RPMI7951 (cell line): ENCODE measurements around the gene CGN. TPM values are rescaled to one million over a fixed set of nuclear protein-coding genes. Genes with fewer than 3 reads are reported as not detected.

ENCODE experiments used
- DNase-seq: peaks from one replicate; pipeline ENCODE4 v3.0.0-alpha.2; 2012; ENCODE audit warnings: low read depth
- total RNA-seq: library from RNA; depleted of rRNA; stranded (reverse); fragments of >200 nt; shearing (Covaris generic); gene quantifications from 2 replicates; pipeline ENCODE4 v1.2.3, GENCODE V29; 2014

CGN gene
- total RNA-seq, 1 experiment from 2014 or later, result under 0.01 TPM

DNA sequence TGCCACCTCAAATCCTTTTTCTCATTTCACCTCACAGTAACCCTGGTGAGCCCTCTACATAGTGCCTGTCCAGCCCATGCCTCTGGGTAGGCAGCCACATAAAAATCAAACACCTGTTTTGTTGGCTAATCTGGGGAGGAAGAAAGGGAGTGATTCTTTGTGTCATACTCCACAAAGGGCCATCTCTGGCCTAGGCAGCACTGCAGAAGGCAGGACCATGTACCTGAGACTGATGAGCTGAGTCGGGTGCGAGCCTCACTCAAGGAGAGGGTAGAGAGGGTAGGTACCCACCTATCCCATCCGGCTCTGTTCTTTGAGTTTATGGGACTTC, 36.7 kb downstream of the CGN start:
- no peak for DNase-seq

DNA sequence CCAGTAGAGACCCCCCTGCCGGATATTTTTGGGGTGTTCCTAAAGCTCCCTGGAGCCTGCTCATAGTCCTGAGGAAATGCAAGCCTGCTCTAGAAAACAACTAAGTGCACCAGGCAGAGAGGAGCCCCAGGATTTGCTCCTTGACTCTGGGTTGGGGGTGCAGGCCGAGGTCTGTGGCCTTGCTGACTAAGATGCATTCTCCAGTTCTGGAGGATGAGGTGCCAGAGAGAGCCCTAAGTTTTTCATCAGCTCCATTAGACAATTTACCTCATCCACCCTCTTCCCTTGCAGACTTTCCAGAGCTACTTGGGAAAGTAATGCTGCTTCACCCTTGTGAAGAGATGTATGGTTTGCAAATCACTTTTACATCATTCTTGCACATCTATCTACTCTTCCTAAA, 38.0 kb downstream of the CGN start:
- DNase-seq, result no peak

DNA sequence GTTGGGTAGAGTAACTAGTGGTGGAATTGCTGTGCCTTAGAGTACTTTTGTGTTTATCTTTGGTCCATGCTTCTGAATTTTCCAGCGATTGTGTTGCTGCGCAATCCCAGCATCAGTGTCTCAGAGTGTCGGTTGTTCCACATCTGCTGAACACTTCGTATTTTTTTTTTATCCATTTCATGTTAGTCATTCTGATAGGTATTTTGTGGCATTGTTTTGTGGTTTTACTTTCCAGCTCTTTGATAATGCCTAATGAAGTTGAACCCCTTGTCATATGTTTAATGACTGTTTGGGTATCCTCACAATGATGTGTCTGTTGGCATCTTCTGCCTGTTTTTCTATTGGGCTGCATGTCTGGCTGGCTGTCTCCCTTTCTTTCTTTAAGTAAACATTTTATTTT, 42.5 kb downstream of the CGN start:
- DNase-seq, result peak; percentile 75

DNA sequence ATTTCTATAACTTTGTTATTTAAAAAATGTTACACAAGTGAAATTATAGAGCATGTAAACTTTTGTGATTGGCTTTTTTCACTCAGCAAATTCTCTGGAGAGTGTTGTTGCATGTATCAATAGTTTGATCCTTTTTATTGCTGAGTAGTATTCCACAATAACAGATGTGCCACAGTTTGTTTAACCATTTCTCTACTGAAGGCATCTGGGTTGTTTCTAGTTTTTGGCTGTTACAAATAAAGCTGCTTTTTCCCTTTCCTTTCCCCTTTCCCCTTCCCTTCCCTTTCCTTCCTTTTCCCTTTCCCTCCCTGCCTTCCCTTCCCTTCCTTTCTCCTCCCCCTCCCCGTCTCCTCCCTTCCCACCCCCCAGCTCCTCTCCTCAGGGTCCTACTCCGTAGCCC, 44.9 kb downstream of the CGN start:
- DNase-seq, result no peak

DNA sequence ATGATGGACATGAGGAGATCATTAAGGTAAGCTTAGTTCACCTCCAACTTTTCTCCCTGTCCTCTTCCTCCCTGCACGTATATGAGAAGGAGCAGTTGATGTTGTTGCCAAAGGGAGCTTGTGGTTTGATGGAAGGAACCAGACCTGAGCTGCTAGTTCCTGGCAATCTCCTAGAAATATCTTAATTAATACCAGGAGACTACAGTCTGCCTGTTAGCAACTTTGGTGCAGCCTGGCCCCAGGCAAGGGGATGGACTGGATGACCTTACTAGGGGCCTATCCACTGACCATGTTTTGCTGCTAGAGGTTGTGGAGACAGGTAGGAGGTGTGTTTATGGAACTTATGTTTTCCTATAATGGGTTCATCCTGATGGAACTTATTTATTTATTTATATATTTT, 51.5 kb downstream of the CGN start:
- no peak for DNase-seq

DNA sequence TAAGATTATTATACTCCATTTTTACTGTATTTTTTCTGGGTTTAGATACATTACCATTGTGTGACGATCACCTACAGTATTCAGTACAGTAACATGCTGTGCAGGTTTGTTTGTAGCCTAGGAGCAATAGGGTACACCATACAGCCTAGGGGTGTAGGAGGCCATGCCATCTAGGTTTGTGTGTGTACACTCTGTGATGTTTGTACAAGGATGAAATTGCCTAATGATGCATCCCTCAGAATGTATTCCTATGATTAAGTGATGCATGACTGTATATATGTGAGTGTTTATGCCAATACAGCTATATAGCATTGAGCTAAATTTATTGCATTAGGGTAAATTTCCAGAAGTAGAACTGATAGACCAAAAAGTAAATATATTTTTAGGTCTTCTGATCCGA, 52.2 kb downstream of the CGN start:
- no peak for DNase-seq

DNA sequence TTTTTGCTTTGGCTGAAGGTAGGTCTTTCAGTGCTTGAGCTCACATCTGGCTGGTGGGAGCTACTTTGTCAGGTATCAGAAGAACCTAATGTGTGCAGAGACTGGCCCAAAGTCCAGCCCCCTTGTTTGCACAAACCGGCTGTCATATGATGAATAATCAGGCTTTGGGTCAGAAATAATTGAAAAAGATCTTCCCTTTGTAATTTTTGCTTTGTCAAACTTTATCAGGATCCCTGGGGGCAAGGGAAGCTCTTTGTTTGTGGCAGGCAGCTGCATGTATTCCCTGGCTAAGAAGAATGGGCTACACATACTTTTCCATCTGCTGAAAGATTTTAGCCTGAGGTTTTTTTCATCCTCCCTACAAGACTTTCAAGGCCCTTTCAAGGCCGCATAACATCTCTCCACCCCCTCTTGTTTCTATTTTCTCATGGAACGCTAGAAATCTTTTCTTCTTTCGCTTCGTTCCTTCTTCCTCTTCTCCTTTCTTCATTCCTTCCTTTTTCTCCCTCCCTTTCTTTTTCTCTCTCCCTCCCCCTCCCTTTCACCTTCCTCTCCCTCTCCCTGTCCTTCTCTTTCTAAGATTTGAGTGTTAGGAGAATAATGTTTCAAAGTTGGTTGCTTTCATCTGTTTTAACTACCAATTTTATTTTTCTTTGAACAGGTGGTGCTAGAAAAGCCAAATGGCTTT, 54.5 kb downstream of the CGN start:
- no peak for DNase-seq

DNA sequence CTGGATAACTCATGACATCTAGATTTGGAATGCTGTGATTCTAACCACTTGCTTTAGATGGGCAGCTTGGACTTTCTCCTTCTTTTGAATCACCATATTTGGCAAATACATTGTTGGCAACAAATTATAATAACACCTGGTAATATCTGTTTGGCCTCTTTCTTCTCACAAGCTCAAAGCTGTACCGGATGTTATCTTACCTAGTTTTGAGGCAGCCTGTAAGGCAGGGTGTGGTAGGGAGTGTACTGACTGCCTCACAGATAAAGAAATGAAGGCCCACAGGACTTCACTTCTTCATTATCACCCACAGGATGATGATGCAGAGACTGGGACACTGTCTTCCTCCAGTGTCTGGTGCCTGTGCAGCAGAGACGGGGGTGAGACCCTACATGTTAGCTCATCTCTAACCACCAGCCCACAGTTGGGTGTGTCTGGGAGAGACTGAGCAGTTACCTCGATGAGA, 57.5 kb downstream of the CGN start:
- DNase-seq, result no peak

DNA sequence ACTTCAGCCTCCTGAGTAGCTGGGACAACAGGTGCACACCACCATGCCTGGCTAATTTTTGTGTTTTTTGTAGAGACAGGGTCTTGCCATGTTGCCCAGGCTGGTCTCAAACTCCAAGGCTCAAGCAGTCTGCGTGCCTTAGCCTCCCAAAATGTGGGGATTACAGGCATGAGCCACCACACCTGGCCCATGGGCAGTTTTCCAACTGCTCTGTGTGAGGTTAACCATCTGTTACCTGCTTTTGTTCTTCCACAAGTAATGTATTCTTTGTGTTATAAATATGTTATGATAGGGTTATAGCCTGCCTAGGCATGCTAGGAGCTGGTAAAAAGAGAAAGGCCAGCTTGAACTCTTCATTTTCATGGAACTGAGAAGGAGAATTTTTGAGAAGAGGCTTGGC, 59.6 kb downstream of the CGN start:
- no peak for DNase-seq

DNA sequence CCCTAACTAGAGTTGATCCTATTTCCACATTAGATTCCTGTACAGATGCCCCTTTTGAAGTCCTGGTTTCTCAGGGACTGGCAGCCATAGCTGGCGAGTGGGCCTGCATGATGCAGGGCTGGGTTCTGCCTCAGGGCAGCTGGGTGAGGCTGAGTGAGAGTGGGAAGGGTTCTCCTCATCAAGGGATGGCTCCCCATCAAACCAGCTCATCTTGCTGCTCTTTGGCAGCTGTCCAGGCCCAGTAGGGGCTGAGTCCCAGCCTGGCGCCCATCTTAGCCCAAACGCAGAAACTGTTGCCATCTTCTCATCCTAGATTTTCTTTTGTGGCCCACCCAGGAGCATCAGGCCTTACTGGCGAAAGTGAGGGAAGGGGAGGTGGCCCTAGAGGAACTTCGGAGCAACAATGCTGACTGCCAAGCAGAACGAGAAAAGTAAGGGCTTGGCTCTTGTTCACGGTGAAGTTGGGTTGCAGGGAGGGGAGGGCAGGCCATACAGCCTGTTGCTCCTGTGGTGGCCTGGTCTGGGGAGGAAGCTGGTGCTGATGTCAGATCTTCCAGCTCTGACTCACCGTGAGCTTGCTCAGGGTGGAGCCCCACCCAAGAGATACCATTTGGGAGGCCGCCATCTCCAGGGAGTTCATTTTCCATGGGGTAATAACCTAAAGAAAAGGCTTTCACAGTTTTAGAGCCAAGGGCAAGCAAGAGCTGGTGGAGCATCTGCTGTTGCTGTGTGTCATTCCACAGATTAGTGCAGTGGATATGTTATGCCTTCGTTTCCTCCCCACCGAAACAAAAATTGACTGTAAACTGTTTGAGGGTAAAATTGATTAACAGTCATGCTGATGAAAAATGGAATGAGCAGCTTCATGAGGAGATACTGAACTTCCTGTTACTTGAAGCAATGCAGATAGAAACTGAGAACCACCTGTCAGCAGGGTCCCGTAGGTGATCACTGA, 63.7 kb downstream of the CGN start:
- DNase-seq, result peak; percentile 84

DNA sequence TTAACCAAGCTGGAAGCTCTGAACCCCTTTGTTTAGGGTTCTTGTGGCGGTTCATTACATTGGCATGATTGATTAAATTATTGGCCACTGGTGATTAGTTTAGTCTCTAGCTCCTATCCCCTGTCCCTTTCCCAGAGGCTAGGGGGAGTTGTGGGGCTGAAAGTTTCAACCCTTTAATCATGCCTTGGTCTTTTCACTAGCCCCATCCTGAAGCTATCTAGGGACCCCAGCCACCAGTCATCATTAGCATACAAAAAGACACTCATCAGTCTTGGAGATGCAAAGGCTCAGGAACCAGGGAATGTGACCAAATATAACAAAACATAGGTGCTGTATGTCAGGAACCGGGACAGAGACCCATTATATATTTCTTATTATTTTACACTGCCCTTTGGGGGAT, 66.0 kb downstream of the CGN start:
- DNase-seq, result no peak

DNA sequence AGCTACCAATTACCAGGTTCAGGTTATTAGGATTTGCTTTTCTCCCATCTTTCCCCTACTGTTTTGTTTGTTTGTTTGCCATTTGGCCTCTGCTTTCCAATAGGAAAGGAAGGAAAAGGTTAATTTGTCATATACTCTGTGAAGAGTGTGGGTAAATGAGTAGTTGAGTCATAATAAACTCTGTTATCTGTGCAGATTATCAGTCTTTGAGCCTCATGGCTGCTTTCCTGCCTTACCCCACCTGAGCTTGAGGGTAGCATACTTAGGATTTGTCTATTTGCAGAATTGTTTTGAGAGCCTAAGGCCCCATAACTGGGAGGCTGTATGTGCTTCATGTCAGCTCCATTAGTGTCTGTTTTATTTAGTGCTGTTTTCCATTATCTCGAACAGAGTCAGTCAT, 67.8 kb downstream of the CGN start:
- no peak for DNase-seq

DNA sequence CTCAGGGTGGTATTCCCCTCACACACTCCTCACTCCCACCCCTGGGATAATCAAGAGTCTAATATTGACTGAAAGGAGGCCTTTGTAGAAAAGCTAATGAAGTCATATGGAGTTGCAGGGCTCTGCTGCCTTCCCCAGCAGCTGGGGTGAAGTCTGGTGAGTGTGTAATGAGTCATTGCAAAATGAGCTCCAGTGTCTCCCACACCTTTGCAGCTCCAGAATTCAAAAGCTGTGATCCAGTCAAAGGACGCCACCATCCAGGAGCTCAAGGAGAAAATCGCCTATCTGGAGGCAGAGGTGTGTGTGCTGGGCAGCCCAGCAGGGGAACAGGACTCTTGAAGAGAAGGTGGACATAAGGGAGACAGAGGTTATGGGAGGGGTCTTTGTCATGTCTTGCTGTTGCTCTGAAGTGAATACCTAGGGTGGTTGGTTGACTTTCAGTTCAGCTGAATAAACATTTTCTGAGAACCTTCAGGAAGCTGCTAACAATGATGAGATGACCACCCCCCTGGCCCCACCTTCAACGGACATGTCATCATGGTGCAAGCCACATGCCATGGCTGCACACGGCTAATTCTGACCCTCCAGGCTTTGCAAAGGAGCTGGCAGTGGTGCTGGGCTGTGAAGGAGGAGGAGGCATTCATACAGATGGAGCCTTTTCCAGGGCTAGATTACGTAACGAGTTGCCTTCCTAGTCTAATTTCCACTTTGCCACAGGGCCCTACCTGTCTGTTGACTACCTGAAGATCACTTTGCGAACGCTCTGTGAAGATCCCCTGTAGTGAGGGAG, 68.4 kb downstream of the CGN start:
- DNase-seq, result peak; percentile 63

DNA sequence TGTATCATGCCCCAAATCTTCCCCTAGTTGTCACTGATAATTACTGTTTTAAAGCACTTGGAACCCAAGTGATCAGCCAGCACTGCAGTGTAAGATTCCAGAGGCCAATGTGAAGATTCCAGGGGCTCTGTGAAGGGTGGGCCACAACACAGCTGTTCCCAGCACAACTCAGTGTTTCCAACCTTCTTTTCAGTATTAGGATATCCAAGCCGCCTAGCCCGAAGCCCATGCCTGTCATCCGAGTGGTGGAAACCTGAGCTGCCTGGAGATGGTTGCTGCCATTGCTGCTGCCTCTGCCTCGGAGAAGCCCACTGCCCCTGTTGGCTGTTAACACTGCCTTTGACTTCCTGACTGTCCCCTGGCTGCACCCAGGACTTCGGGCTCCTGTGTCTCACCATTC, 70.3 kb downstream of the CGN start:
- DNase-seq, result no peak

DNA sequence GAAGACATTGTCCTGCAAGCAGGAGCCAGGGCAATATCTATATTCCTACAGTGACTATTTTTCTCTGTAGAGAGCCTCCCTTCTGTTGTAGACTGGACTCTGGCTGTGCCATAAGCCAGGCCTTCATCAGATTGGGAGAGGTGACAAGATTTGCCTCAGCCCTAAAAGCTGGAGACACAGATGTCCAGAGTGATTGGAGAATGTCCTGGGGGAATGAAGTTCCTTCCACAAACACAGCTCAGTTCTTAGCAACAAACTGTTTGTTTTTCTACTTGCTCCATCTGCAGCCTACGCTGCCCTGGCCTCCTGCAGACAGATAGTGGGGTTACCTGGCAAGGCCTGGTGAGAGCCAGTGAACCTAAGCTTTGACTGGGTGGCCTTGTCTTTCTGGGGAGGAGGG, 70.7 kb downstream of the CGN start:
- no peak for DNase-seq

DNA sequence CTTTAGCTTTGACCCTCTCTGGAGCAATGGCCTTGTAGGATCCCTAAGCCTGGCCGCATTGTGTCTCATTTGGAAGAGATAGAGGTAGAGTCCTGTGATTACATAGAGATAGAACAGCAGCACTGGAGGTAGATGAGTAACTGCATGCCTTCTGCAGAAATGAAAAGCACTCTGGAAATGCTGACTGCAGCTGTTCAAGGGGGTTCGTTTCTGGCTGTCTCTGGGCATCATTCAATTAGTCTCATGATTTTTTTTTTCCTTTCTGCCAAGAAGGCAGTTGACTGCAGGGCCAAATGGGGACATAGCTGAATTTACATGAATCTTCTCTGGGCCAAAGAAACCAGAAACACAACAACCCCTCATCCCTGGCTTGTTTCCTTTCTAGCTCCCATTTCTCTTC, 72.6 kb downstream of the CGN start:
- no peak for DNase-seq

DNA sequence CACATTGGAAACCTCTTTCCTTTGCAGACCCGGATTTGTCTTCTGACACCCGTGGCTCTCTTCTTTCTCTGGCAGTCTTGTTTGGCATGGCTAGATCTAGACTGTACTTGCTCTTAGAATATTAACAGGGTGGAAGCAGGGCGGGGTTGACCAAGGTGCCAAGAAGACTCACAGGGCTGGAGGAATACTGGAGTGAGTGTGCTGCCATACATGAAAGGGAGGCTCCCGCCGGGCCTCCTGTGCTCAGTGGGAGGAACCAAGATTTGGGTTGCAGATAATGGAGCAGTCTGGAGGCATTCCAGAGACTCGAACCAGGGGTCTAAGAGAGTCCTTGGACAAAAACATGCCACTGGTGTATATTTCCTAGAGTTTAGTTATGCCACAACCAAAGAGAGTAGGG, 73.1 kb downstream of the CGN start:
- DNase-seq, result no peak

DNA sequence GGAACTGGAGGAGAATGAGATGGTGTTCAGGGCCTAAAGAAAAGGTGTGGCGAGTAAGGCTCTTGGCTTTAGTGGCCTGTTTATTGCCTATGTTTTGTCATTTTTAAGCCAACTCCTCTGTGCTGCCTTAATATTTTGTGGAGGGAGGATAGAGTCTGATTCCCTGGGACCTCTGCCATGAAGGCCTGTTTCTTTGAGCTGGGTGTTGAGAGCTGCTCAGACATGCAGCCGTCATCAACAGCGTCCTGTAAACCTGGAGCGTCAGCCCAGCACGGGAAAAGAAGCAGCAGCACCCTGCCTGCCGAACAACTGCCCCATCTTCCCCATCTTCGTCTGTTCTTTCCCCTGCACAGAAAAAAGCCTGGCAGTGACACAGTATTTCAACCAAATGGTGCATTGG, 73.6 kb downstream of the CGN start:
- DNase-seq, result no peak

DNA sequence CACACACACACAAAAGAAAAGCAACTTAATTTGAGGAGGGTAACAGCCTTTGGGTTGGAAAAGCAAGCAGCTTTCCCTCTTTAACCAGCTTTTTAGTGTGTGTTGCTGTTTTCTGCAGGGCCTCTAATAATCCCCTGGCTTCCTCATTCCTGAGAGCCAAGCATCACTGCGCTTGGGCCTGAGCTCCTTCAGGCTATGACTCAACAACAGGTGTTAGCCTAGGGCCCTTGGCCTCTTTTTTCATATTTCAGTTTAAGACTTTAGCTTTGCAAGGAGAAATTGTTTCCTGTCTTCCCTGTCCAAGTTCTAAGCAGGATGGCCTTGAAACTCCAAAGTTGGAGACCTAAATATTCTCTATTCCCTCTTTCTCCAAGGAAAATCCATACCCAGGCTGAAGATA, 74.4 kb downstream of the CGN start:
- peak; percentile 71 for DNase-seq
